PC-9 (cell line): ENCODE data around the gene GPBP1.

Experiments used
- CTCF ChIP-seq: fragments of 200-600 bp; sonication (generic); conservative IDR thresholded peaks from 2 replicates; pipeline ENCODE4 v1.6.1; 2017; ENCODE audit warnings: mixed run types, antibody characterized with exemption, mild to moderate bottlenecking, moderate library complexity
- EZH2 ChIP-seq: fragments of 200-600 bp; sonication (generic); IDR thresholded peaks from 2 replicates; pipeline ENCODE4 v1.8.0; 2017; ENCODE audit warnings: antibody characterized with exemption, low read depth

GRCh38 chr5:57259704-57260103 lies 85.8 kb downstream of the GPBP1 start:
- TF ChIP-seq CTCF = no peak
- no peak for TF ChIP-seq EZH2
